ENCODE measurements around the gene BPI. TPM values are rescaled to one million over a fixed set of nuclear protein-coding genes. Genes with fewer than 3 reads are reported as not detected.

BPI gene
- total RNA-seq, 2 experiments from 2014 or later: not detected

GRCh38 chr20:38339997-38340396 lies 36.0 kb downstream of the BPI start:
- H3K9me3 ChIP-seq (ENCODE audit: low read length): no peaks in the 10 kb centered on the region; the same call in 1 of the 2 replicates
- no peak overlapping the region for H3K4me2 ChIP-seq (ENCODE audit: low read length)
- no peak overlapping the region for H3K4me3 ChIP-seq (ENCODE audit: low read depth, low read length, poor library complexity, severe bottlenecking)
- H4K20me1 ChIP-seq (ENCODE audit: insufficient read depth, low read length): no peaks in the 10 kb centered on the region
- ChIA-PET CTCF (ENCODE audit: unreplicated experiment) (no interaction called here), POLR2A (no interaction called here)
- H3K27ac ChIP-seq (ENCODE audit: low read depth, low read length, poor library complexity, severe bottlenecking): no peak overlapping the region
- TF ChIP-seq CTCF (conservative IDR thresholded peaks at IDR 0.05; ENCODE audit: low read length) (no peak), EZH2phosphoT487 (IDR thresholded peaks at IDR 0.05; ENCODE audit: borderline replicate concordance, low read depth, low read length) (no peak)
- intact Hi-C loops (cut with micrococcal nuclease; ENCODE audit: unreplicated experiment): no loop called here
- BruUV-seq (replicated peaks): no TSS peak
- DNase-seq (ENCODE audit: low spot score): no peak
- no peaks in the 10 kb centered on the region for H3K36me3 ChIP-seq (ENCODE audit: insufficient read depth, low read length)
- H3K4me1 ChIP-seq (ENCODE audit: insufficient read depth, low read length, poor library complexity, severe bottlenecking): no peaks in the 10 kb centered on the region
- no peak overlapping the region for H2AFZ ChIP-seq (ENCODE audit: low read length)
- no peaks in the 10 kb centered on the region for H3K79me2 ChIP-seq (ENCODE audit: insufficient read depth, low read depth, low read length)
- H3K9me2 ChIP-seq (ENCODE audit: insufficient read depth, low read length): no peaks in the 10 kb centered on the region

- no peaks in the 10 kb centered on the region for H3K36me3 ChIP-seq (ENCODE audit: insufficient read depth, low read length)
- no peaks in the 10 kb centered on the region for H3K79me2 ChIP-seq (ENCODE audit: insufficient read depth, low read depth, low read length)
- intact Hi-C loops (cut with micrococcal nuclease; ENCODE audit: unreplicated experiment): no loop called here
- POLR2A ChIA-PET: no interaction called here
- no peaks in the 10 kb centered on the region for H4K20me1 ChIP-seq (ENCODE audit: insufficient read depth, low read length)
- no TSS peak for BruUV-seq (replicated peaks)
- no peak overlapping the region for H3K4me3 ChIP-seq (ENCODE audit: low read depth, low read length, poor library complexity, severe bottlenecking)
- no peak overlapping the region for H3K27ac ChIP-seq (ENCODE audit: low read depth, low read length, poor library complexity, severe bottlenecking)
- CTCF ChIA-PET (ENCODE audit: unreplicated experiment): no interaction called here
- no peak for TF ChIP-seq EZH2phosphoT487 (IDR thresholded peaks at IDR 0.05; ENCODE audit: borderline replicate concordance, low read depth, low read length)
- TF ChIP-seq CTCF (conservative IDR thresholded peaks at IDR 0.05; ENCODE audit: low read length): no peak
- H3K4me2 ChIP-seq (ENCODE audit: low read length): no peak overlapping the region
- DNase-seq (ENCODE audit: low spot score): no peak
- no peaks in the 10 kb centered on the region for H3K4me1 ChIP-seq (ENCODE audit: insufficient read depth, low read length, poor library complexity, severe bottlenecking)
- H3K9me2 ChIP-seq (ENCODE audit: insufficient read depth, low read length): no peaks in the 10 kb centered on the region
- no peaks in the 10 kb centered on the region; the same call in 1 of the 2 replicates for H3K9me3 ChIP-seq (ENCODE audit: low read length)
- no peak overlapping the region for H2AFZ ChIP-seq (ENCODE audit: low read length)
Observed at GRCh38 chr20:38340693-38341092, 36.7 kb downstream of the BPI start.

- no peak overlapping the region for H3K4me3 ChIP-seq (ENCODE audit: low read depth, low read length, poor library complexity, severe bottlenecking)
- ChIA-PET CTCF (ENCODE audit: unreplicated experiment) (no interaction called here), POLR2A (no interaction called here)
- DNase-seq (ENCODE audit: low spot score): no peak
- no peaks in the 10 kb centered on the region for H3K9me2 ChIP-seq (ENCODE audit: insufficient read depth, low read length)
- TF ChIP-seq EZH2phosphoT487 (IDR thresholded peaks at IDR 0.05; ENCODE audit: borderline replicate concordance, low read depth, low read length) (no peak), CTCF (conservative IDR thresholded peaks at IDR 0.05; ENCODE audit: low read length) (no peak)
- H3K27ac ChIP-seq (ENCODE audit: low read depth, low read length, poor library complexity, severe bottlenecking): no peak overlapping the region
- no peaks in the 10 kb centered on the region for H3K36me3 ChIP-seq (ENCODE audit: insufficient read depth, low read length)
- no peaks in the 10 kb centered on the region for H3K79me2 ChIP-seq (ENCODE audit: insufficient read depth, low read depth, low read length)
- intact Hi-C loops (cut with micrococcal nuclease; ENCODE audit: unreplicated experiment): no loop called here
- no peak overlapping the region for H3K4me2 ChIP-seq (ENCODE audit: low read length)
- no peaks in the 10 kb centered on the region for H3K4me1 ChIP-seq (ENCODE audit: insufficient read depth, low read length, poor library complexity, severe bottlenecking)
- no peaks in the 10 kb centered on the region; the same call in 1 of the 2 replicates for H3K9me3 ChIP-seq (ENCODE audit: low read length)
- no peak overlapping the region for H2AFZ ChIP-seq (ENCODE audit: low read length)
- no TSS peak for BruUV-seq (replicated peaks)
- H4K20me1 ChIP-seq (ENCODE audit: insufficient read depth, low read length): no peaks in the 10 kb centered on the region
Observed at GRCh38 chr20:38342216-38342615, 38.3 kb downstream of the BPI start.

Measured in OCI-LY7 (cell line).